Measurements from ENCODE around the gene ABCC8. TPM values are rescaled to one million over a fixed set of nuclear protein-coding genes. Genes with fewer than 3 reads are reported as not detected.

The ABCC8 gene
- total RNA-seq, 4 donors from 2014 or later: 0.40 to 4.0 (median 3.5) TPM

GRCh38 chr11:17460406-17460805 lies 16.2 kb downstream of the ABCC8 start:
- H3K4me3 ChIP-seq: no peak overlapping the region
- intact Hi-C loops (cut with DNase I; ENCODE audit: low total_unique reads) (no loop called here), in situ Hi-C loops (cut with MboI; ENCODE audit: low pct_ligation_motif_present in 1 of 4, low pct_unique_long_range_greater_than_20kb in 1 of 4, low sequenced_read_pairs in 3 of 4) (no loop called here)
- H3K4me1 ChIP-seq: no peaks in the 10 kb centered on the region
- no peaks in the 10 kb centered on the region for H3K9me3 ChIP-seq
- no peaks in the 10 kb centered on the region for H3K36me3 ChIP-seq
- no peak for TF ChIP-seq EP300 (IDR thresholded peaks at IDR 0.05; ENCODE audit: low read depth)
- no peak overlapping the region for H3K27ac ChIP-seq
- 93% methylated on average over 12 of the region's 12 CpGs; no CpG with 5 or more reads in 1 of the 2 donors for WGBS, 2 donors (ENCODE audit: low coverage in 1 of 2)
- DNase-seq: no peak
- peaks cover 7% of the 10 kb centered on the region for H3K27me3 ChIP-seq

- WGBS, 2 donors (ENCODE audit: low coverage in 1 of 2): 70 to 72% methylated on average over 8 to 9 of the region's 9 CpGs
- H3K27me3 ChIP-seq: peaks cover 7% of the 10 kb centered on the region
- H3K4me3 ChIP-seq: no peak overlapping the region
- H3K4me1 ChIP-seq: no peaks in the 10 kb centered on the region
- no peaks in the 10 kb centered on the region for H3K36me3 ChIP-seq
- no peak overlapping the region for H3K27ac ChIP-seq
- no peaks in the 10 kb centered on the region for H3K9me3 ChIP-seq
- in situ Hi-C loops (cut with MboI; ENCODE audit: low pct_ligation_motif_present in 1 of 4, low pct_unique_long_range_greater_than_20kb in 1 of 4, low sequenced_read_pairs in 3 of 4) (no loop called here), intact Hi-C loops (cut with DNase I; ENCODE audit: low total_unique reads) (no loop called here)
- TF ChIP-seq EP300 (IDR thresholded peaks at IDR 0.05; ENCODE audit: low read depth): no peak
- TF ChIP-seq CTCF (IDR thresholded peaks at IDR 0.05): no peak
- TF ChIP-seq POLR2A (IDR thresholded peaks at IDR 0.05): no peak
- no peak for TF ChIP-seq POLR2AphosphoS5 (IDR thresholded peaks at IDR 0.05)
- DNase-seq: no peak
These were observed 17.3 kb downstream of the ABCC8 start for GRCh38 chr11:17459236-17459896.

- Histone ChIP-seq H3K4me1 (no peaks in the 10 kb centered on the region), H3K27ac (no peak overlapping the region), H3K36me3 (no peaks in the 10 kb centered on the region), H3K9me3 (no peaks in the 10 kb centered on the region), H3K27me3 (peaks cover 6% of the 10 kb centered on the region), H3K4me3 (no peak overlapping the region)
- intact Hi-C loops (cut with DNase I; ENCODE audit: low total_unique reads): no loop called here
- TF ChIP-seq POLR2A (IDR thresholded peaks at IDR 0.05) (no peak), POLR2AphosphoS5 (IDR thresholded peaks at IDR 0.05) (no peak), CTCF (IDR thresholded peaks at IDR 0.05) (no peak), EP300 (IDR thresholded peaks at IDR 0.05; ENCODE audit: low read depth) (no peak)
- WGBS, 2 donors (ENCODE audit: low coverage in 1 of 2): 40 to 54% methylated on average over 5 to 8 of the region's 8 CpGs
- DNase-seq: no peak
- in situ Hi-C loops (cut with MboI; ENCODE audit: low pct_ligation_motif_present in 1 of 4, low pct_unique_long_range_greater_than_20kb in 1 of 4, low sequenced_read_pairs in 3 of 4): no loop called here
These were observed 18.4 kb downstream of the ABCC8 start for GRCh38 chr11:17458268-17458667.

- Histone ChIP-seq H3K27me3 (peaks cover 4% of the 10 kb centered on the region), H3K36me3 (no peaks in the 10 kb centered on the region), H3K4me3 (no peak overlapping the region), H3K4me1 (no peaks in the 10 kb centered on the region), H3K27ac (no peak overlapping the region), H3K9me3 (no peaks in the 10 kb centered on the region)
- 60 to 87% methylated on average over 3 to 8 of the region's 8 CpGs for WGBS, 2 donors (ENCODE audit: low coverage in 1 of 2)
- intact Hi-C loops (cut with DNase I; ENCODE audit: low total_unique reads): no loop called here
- no peak for DNase-seq
- in situ Hi-C loops (cut with MboI; ENCODE audit: low pct_ligation_motif_present in 1 of 4, low pct_unique_long_range_greater_than_20kb in 1 of 4, low sequenced_read_pairs in 3 of 4): no loop called here
- TF ChIP-seq CTCF (IDR thresholded peaks at IDR 0.05) (no peak), POLR2A (IDR thresholded peaks at IDR 0.05) (no peak), EP300 (IDR thresholded peaks at IDR 0.05; ENCODE audit: low read depth) (no peak), POLR2AphosphoS5 (IDR thresholded peaks at IDR 0.05) (no peak)
These were observed 19.1 kb downstream of the ABCC8 start for GRCh38 chr11:17457396-17458173.

Data from transverse colon (tissue), 4 donors.